Panc1 (cell line): ENCODE data around the gene SMIM24.
A peak's percentile ranks its signal among the peaks of the same experiment; 100 is the strongest.

ENCODE experiments used
- TCF7L2 ChIP-seq: IDR thresholded peaks from 2 replicates; pipeline ENCODE4 v1.6.1; 2011; ENCODE audit warnings: mild to moderate bottlenecking, low read depth, low read length, inconsistent platforms
- TF ChIP-seq, protein P1 (sequence below): fragments of 450-650 bp; IDR thresholded peaks from 2 replicates; pipeline ENCODE4 v1.5.1; 2017; ENCODE audit warnings: mild to moderate bottlenecking

DNA sequence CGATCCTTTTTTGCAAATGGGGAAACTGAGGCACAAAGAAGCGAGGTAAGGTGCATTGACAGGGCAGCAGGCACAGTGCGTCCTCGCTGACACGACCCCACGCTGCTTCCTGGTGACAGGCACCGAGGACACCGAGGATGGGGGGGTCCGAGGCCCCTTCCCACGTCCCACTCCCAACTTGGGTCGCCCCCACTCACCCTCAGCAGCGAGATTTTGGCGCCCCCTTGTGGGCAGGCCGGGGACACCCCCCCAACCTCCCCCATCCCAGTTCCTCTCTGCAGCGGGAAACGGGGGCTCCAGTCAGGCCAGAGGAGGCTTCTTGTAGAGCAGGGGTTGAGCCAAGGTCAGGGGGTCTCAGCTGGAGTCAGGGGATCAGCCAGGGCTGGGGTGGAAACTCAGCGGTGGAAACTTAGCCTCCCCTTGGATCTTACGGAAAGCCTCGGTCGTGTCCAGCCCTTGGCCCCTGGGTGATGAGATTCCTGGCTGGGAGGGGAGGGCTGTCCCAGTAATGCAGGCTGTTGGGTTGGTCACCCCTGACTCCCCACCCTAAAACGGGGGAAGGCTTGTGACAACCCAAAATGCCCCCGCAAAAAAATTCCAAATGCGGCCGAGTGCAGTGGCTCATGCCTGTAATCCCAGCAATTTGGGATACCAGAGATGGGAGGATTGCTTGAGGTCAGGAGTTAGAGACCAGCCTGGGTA is 8.2 kb downstream of the SMIM24 start:
- TF ChIP-seq, protein P1, sequence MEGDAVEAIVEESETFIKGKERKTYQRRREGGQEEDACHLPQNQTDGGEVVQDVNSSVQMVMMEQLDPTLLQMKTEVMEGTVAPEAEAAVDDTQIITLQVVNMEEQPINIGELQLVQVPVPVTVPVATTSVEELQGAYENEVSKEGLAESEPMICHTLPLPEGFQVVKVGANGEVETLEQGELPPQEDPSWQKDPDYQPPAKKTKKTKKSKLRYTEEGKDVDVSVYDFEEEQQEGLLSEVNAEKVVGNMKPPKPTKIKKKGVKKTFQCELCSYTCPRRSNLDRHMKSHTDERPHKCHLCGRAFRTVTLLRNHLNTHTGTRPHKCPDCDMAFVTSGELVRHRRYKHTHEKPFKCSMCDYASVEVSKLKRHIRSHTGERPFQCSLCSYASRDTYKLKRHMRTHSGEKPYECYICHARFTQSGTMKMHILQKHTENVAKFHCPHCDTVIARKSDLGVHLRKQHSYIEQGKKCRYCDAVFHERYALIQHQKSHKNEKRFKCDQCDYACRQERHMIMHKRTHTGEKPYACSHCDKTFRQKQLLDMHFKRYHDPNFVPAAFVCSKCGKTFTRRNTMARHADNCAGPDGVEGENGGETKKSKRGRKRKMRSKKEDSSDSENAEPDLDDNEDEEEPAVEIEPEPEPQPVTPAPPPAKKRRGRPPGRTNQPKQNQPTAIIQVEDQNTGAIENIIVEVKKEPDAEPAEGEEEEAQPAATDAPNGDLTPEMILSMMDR = peak; percentile 90
- TF ChIP-seq TCF7L2 = no peak
